Measurements from ENCODE around the gene NCLN.
"Not testable (repeated sequence)": the region's sequence is repeated elsewhere in the genome, so short reads cannot be mapped to it uniquely, and the experiment has no call there.

Gene NCLN

GRCh38 chr19:3229888-3230496 is 44.3 kb downstream of the NCLN start:
- DNase-seq: no peak

DNA sequence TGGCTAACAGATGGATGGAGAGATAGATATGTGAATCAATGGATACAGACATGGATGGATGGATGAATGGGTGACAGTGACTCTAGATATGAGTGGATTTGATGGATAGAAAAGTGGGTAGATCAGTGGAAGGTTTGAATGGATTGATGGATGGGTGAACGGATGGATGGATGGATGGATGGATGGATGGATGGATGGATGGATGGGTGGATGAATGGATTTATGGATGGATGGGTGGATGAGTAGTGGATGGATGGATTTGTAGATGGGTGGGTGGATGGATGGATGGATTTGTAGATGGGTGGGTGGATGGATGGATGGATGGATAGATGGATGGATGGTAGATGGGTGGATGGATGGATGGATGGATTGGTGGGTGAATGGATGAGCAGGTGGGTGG is 45.6 kb downstream of the NCLN start:
- no peak for DNase-seq

GRCh38 chr19:3233116-3233515 is 47.4 kb downstream of the NCLN start:
- no peak for DNase-seq

- no peak for DNase-seq
Observed at GRCh38 chr19:3233831-3234230, 48.1 kb downstream of the NCLN start.

DNA sequence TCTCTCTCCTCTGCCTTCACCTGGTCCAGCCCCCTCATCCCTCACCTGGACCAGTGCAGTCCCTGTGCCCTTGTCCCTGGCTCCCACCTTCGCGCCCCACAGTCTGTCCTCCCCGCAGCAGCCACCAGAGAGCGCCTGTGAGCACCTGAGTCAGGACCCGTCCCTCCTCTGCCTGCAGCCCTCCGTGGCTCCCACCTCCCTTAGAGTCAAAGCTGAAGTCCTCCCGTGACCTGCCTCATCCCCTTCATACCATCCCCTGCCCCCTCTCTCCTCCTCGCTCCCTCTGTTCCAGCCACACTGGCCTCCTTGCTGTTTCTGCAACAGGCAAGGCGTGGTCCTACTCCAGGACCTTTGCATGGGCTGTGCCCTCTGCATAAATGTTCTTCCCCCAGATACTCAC is 49.1 kb downstream of the NCLN start:
- DNase-seq: no peak

DNA sequence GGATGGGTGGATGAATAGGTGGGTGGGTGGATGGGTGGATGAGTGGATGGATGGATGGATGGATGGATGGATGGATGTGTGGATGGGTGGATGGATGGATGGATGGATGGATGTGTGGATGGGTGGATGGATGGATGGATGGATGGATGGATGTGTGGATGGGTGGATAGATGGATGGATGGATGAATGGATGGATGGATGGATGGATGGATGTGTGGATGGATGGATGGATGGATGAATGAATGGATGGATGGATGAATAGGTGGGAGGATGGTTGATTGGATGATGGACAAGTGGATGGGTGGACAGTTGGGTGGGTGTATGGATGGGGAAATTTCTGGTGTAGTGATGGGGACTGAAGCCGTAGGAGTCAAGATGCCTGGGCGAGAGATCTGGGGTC is 49.9 kb downstream of the NCLN start:
- not testable (repeated sequence) for DNase-seq

DNA sequence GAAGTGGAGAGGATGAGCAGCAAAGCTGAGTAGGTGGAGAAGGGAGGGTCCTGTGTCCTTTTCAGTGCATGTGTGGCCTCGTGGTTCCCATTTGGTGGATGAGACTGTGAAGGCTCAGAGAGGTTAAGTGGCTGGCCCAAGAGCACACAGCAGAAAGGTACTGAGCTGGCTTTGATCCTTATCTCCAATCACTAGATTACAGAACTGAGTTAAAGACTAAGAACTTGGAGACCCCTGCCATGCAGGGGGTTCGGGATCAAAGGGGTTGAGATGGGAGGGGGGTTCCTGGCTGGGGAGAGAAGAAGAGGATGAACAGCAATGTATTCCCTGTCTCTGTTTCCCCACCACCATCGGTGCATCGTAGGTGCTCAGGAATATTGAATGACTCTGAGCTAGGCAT is 50.5 kb downstream of the NCLN start:
- DNase-seq: no peak

GRCh38 chr19:3238066-3238561 is 52.4 kb downstream of the NCLN start:
- no peak for DNase-seq

- no peak for DNase-seq
Observed at GRCh38 chr19:3239367-3239766, 53.6 kb downstream of the NCLN start.

GRCh38 chr19:3243819-3244700 is 58.3 kb downstream of the NCLN start:
- peak; percentile 61 to 73 for DNase-seq

DNA sequence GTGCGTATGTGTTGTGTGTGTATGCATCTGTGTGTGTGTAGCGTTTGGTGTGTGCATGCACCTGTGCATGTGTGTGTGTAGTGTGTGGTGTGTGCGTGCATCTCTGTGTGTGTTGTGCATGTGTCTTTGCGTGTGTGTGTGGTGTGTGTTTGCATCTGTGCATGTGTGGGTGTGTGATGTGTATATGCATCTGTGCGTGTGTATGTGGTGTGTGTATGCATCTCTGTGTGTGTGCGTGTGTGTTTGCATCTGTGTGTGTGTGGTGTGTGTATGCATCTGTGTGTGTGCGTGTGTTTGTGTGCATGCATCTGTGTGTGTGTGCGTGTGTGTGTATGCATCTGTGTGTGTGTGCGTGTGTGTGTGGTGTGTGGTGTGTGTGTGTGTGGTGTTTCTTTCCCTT is 59.3 kb downstream of the NCLN start:
- no peak for DNase-seq

DNA sequence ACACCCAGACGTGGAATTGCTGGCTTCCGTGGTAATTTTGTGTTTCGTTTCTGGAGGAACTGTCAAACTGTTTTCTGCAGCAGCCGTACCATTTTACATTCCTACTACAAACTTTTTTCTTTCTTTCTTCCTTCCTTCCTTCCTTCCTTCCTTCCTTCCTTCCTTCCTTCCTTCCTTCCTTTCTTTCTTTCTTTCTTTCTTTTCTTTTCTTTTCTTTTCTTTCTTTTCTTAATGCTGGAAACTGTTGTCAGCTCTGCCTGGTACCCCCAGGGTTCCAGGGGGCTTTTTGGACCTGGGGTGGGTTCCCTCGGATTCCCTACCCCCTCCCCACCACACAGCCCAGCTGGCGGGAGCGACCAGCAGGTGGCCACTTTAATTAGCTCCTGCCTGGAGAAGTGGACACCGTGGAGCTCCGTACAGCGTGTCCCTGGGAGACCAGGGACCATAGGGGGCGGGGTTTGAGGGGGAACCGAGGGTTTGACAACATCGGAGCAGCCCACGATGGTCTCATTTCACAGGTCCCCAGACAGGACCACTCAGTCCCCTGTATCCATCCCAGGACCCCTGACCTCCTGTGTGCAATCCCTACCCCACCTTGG is 63.1 kb downstream of the NCLN start:
- no peak for DNase-seq

DNA sequence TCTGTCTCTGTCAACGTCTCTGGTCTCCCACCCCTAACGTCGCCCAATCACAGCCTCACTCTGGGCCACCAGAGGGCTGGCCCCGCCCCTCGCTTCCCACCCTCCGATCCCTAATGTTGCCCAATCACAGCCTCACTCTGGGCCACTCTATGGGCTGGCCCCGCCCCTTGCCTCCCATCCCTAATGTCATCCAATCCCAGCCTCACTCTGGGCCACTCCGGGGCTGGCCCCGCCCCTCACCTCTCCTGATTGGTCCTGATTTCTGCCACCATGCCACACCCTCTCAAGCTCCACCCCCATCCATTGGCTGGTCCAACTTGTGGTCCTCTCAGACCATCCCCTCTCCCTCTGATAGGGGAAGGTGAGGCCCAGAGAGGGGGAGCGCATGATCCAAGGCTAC is 63.7 kb downstream of the NCLN start:
- no peak for DNase-seq

DNA sequence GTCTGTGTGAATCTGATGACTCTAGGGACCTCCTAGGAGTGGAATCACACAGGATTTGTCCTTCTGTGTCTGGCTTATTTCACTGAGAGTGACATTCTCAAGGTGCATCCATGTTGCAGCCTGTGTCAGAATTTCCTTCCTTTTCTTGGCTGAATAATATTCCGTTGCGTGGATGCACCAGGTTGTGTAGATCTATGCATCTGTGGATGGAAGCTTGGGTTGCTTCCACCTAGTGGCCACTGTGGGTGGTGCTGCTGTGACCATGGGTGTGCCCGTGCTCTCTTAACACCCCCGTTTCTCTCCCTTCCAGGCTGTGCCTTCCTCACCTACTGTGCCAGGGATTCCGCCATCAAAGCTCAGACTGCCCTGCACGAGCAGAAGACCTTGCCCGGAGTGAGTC is 64.9 kb downstream of the NCLN start:
- DNase-seq: peak; percentile 37 to 42

- DNase-seq: no peak
Observed at GRCh38 chr19:3251229-3251628, 65.5 kb downstream of the NCLN start.

DNA sequence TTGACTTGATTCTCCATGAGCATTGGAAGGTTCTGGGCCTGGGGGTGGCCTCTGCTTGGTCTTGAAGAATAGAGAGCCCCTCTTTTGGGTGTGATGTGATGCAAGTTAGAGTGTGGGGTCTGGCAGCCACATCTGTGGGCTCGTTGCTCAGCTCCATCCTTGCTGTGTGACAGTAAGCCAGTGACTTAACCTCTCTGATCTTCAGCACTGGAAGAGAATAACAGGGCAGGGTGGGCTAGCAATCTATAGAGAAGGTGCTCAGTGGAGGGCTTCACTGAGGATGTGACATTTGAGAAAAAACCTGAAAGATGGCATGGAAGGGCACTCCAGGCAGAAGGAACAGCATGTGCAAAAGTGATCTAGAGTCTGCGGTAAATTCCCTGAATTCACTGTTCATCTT is 66.9 kb downstream of the NCLN start:
- DNase-seq: no peak

- DNase-seq: no peak
Observed at GRCh38 chr19:3253270-3253669, 67.5 kb downstream of the NCLN start.

DNA sequence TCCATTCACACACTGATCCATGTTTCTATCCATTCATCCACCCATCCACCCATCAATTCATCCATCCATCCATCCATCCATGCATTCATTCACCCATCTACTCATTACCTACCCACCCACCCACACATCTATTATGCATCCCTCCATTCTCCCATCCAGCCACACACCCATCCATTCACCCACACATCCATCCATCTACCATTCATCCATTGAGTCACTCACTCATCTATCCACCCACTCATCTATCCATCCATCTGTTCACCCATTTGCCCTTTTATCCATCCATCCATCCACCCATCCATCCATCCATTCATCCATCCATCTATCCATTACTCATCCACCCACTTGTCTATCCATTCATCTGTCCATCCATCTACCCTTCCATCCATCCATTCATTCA is 68.8 kb downstream of the NCLN start:
- DNase-seq: no peak

- DNase-seq: no peak
Observed at GRCh38 chr19:3257071-3257470, 71.3 kb downstream of the NCLN start.
